HL-60 (cell line): ENCODE results near the gene IRF2BP2.

Source experiments
- DNase-seq, 2 experiments: peaks; one replicate each; pipeline ENCODE4 v3.0.0-alpha.2; 2010 to 2020; ENCODE audit warnings: low read depth in 1 of 2, low spot score in 1 of 2
- H3K27ac ChIP-seq: fragments of 250-450 bp; sonication (Bioruptor Pico); replicated peaks from 2 replicates; pipeline ENCODE4 v1.5.1; 2020; ENCODE audit warnings: mild to moderate bottlenecking, moderate library complexity
- H3K27me3 ChIP-seq: fragments of 250-450 bp; sonication (Bioruptor Pico); 2 replicates; pipeline ENCODE4 v1.5.1; 2021; ENCODE audit warnings: mild to moderate bottlenecking, moderate library complexity; ENCODE audit not compliant: insufficient read depth, poor library complexity, severe bottlenecking
- H3K4me3 ChIP-seq: replicated peaks from 2 replicates; pipeline ENCODE4 v1.5.1; 2011; ENCODE audit warnings: mild to moderate bottlenecking, control low read depth, low read length; ENCODE audit not compliant: insufficient read depth
- CTCF ChIP-seq: IDR thresholded peaks from one replicate; pipeline ENCODE4 v1.5.1; 2011; ENCODE audit warnings: low read length, control low read depth, inconsistent platforms; ENCODE audit not compliant: insufficient read depth
- GABPA ChIP-seq: IDR thresholded peaks from 2 replicates; pipeline ENCODE4 v1.6.1; 2012; ENCODE audit warnings: low read depth
- POLR2AphosphoS5 ChIP-seq: IDR thresholded peaks from 2 replicates; pipeline ENCODE4 v1.6.1; 2012; ENCODE audit warnings: low read depth
- REST ChIP-seq: IDR thresholded peaks from 2 replicates; pipeline ENCODE4 v1.6.1; 2012; ENCODE audit warnings: low read depth; ENCODE audit not compliant: insufficient replicate concordance
- SPI1 ChIP-seq: IDR thresholded peaks from 2 replicates; pipeline ENCODE4 v1.6.1; 2012; ENCODE audit warnings: low read depth, mild to moderate bottlenecking, borderline replicate concordance

Gene IRF2BP2

GRCh38 chr1:234604495-234605398 lies 5.2 kb downstream of the IRF2BP2 start:
- H3K27me3 ChIP-seq: no peaks in the 10 kb centered on the region
- peak overlapping the region; percentile 99 for H3K27ac ChIP-seq
- no peak for TF ChIP-seq REST
- peak; percentile 62; the same call in 1 of the 2 replicates for TF ChIP-seq POLR2AphosphoS5
- DNase-seq: peak; percentile 18 to 49
- H3K4me3 ChIP-seq: peak overlapping the region; percentile 56

- Histone ChIP-seq H3K4me3 (peak overlapping the region; percentile 56), H3K27ac (peak overlapping the region; percentile 99), H3K27me3 (no peaks in the 10 kb centered on the region)
- peak; percentile 25 to 37 for DNase-seq
- no peak for TF ChIP-seq CTCF
- TF ChIP-seq SPI1: no peak
- TF ChIP-seq REST: no peak
Measured at GRCh38 chr1:234603221-234604204, 6.5 kb downstream of the IRF2BP2 start.

- peak; percentile 83 to 86 for DNase-seq
- Histone ChIP-seq H3K27ac (peak overlapping the region; percentile 99), H3K4me3 (peak overlapping the region; percentile 56), H3K27me3 (no peaks in the 10 kb centered on the region)
- no peak for TF ChIP-seq GABPA
- TF ChIP-seq SPI1: no peak
- peak; percentile 93 for TF ChIP-seq POLR2AphosphoS5
- no peak for TF ChIP-seq CTCF
- TF ChIP-seq REST: no peak
Measured at GRCh38 chr1:234602334-234603220, 7.4 kb downstream of the IRF2BP2 start.
